ENCODE data around the gene JAK3. TPM values are rescaled to one million over a fixed set of nuclear protein-coding genes. Genes with fewer than 3 reads are reported as not detected.
"Not testable (repeated sequence)": the region's sequence is repeated elsewhere in the genome, so short reads cannot be mapped to it uniquely, and the experiment has no call there.

The JAK3 gene
- polyA plus RNA-seq, 2 donors: 1.5 to 2.5 TPM

GRCh38 chr19:17783721-17784120 lies 64.1 kb downstream of the JAK3 start:
- H3K4me3 ChIP-seq (ENCODE audit: low read depth in 1 of 2, low read length in 2 of 2): not testable (repeated sequence)
- 68 to 71% methylated on average over 5 of the region's 5 CpGs for WGBS, 2 donors

GRCh38 chr19:17780781-17781180 lies 67.0 kb downstream of the JAK3 start:
- H3K36me3 ChIP-seq (ENCODE audit: control insufficient read depth in 2 of 2, insufficient read depth in 2 of 2, low read length in 1 of 2): no peaks in the 10 kb centered on the region
- H3K27ac ChIP-seq (ENCODE audit: low read depth in 2 of 2, low read length in 1 of 2): no peak overlapping the region
- peaks cover 0 to 3% of the 10 kb centered on the region in 2 donors for H3K4me1 ChIP-seq (ENCODE audit: control insufficient read depth in 2 of 2, insufficient read depth in 2 of 2, low read length in 1 of 2)
- WGBS, 2 donors: 87 to 90% methylated on average over 2 of the region's 2 CpGs
- no peaks in the 10 kb centered on the region for H3K9me3 ChIP-seq (ENCODE audit: control insufficient read depth in 2 of 2, insufficient read depth in 1 of 2, low read depth in 1 of 2, low read length in 1 of 2)
- no peak overlapping the region for H3K4me3 ChIP-seq (ENCODE audit: low read depth in 1 of 2, low read length in 2 of 2)
- H3K27me3 ChIP-seq (ENCODE audit: control insufficient read depth in 1 of 2, insufficient read depth in 2 of 2, low read length in 2 of 2): no peaks in the 10 kb centered on the region

More at GRCh38 chr19:17783721-17784120, 64.1 kb downstream of the JAK3 start:
- H3K36me3 ChIP-seq (ENCODE audit: control insufficient read depth in 2 of 2, insufficient read depth in 2 of 2, low read length in 1 of 2); H3K9me3 ChIP-seq (ENCODE audit: control insufficient read depth in 2 of 2, insufficient read depth in 1 of 2, low read depth in 1 of 2, low read length in 1 of 2); H3K27ac ChIP-seq (ENCODE audit: low read depth in 2 of 2, low read length in 1 of 2); H3K4me1 ChIP-seq (ENCODE audit: control insufficient read depth in 2 of 2, insufficient read depth in 2 of 2, low read length in 1 of 2); H3K27me3 ChIP-seq (ENCODE audit: control insufficient read depth in 1 of 2, insufficient read depth in 2 of 2, low read length in 2 of 2): not testable (repeated sequence)

DNA sequence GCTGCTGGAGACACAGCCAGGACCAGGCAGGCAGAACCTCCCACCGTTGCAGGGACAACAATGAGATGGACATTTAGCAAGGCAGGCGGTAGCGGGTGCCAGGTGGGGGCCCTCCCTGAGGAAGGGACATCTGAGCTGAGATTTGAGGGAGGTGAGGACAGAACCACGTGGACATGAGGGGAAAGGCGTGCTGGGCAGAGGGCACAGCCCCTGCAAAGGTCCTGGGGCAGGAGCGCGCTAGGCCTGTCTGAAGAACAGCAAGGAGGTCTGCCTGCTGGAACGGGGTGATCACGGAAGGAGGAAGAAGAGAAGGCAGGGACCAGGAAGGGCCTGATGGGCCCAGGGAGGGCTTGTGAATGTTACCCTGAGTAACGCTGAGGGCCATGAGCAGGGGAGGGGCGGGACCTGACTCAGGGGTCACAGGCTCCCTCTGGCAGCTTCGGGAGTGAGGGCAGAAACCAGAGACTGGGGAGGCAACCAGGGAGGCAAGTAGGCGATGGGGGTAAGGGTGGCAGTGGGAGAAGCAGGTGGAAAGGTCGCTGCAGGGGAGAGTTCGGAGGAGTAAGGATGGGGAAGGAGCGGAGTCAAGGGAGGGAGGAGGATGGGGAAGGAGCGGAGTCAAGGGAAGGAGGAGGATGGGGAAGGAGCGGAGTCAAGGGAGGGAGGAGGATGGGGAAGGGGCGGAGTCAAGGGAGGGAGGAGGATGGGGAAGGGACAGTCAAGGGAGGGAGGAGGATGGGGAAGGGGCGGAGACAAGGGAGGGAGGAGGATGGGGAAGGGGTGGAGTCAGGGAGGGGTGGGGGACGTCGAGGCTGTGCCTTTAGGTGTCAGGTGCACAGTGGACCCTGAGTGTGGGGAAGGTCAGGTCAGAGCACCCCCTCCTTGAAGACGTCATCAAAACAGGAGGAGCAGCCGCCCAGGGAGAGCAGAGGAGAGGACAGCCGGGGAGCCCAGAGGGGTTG lies 68.5 kb downstream of the JAK3 start:
- Histone ChIP-seq H3K36me3 (ENCODE audit: control insufficient read depth in 2 of 2, insufficient read depth in 2 of 2, low read length in 1 of 2) (no peaks in the 10 kb centered on the region), H3K9me3 (ENCODE audit: control insufficient read depth in 2 of 2, insufficient read depth in 1 of 2, low read depth in 1 of 2, low read length in 1 of 2) (no peaks in the 10 kb centered on the region), H3K4me3 (ENCODE audit: low read depth in 1 of 2, low read length in 2 of 2) (no peak overlapping the region), H3K27ac (ENCODE audit: low read depth in 2 of 2, low read length in 1 of 2) (no peak overlapping the region), H3K4me1 (ENCODE audit: control insufficient read depth in 2 of 2, insufficient read depth in 2 of 2, low read length in 1 of 2) (peaks cover 0 to 3% of the 10 kb centered on the region in 2 donors), H3K27me3 (ENCODE audit: control insufficient read depth in 1 of 2, insufficient read depth in 2 of 2, low read length in 2 of 2) (no peaks in the 10 kb centered on the region)
- WGBS, 2 donors: 24 to 25% methylated on average over 22 to 25 of the region's 25 CpGs

GRCh38 chr19:17778251-17778967 lies 69.4 kb downstream of the JAK3 start:
- H3K36me3 ChIP-seq (ENCODE audit: control insufficient read depth in 2 of 2, insufficient read depth in 2 of 2, low read length in 1 of 2): no peaks in the 10 kb centered on the region
- 14% methylated on average over 34 to 37 of the region's 37 CpGs for WGBS, 2 donors
- H3K27ac ChIP-seq (ENCODE audit: low read depth in 2 of 2, low read length in 1 of 2): no peak overlapping the region
- H3K27me3 ChIP-seq (ENCODE audit: control insufficient read depth in 1 of 2, insufficient read depth in 2 of 2, low read length in 2 of 2): no peaks in the 10 kb centered on the region
- H3K4me1 ChIP-seq (ENCODE audit: control insufficient read depth in 2 of 2, insufficient read depth in 2 of 2, low read length in 1 of 2): peaks cover 0 to 3% of the 10 kb centered on the region in 2 donors
- H3K9me3 ChIP-seq (ENCODE audit: control insufficient read depth in 2 of 2, insufficient read depth in 1 of 2, low read depth in 1 of 2, low read length in 1 of 2): no peaks in the 10 kb centered on the region
- no peak overlapping the region for H3K4me3 ChIP-seq (ENCODE audit: low read depth in 1 of 2, low read length in 2 of 2)

DNA sequence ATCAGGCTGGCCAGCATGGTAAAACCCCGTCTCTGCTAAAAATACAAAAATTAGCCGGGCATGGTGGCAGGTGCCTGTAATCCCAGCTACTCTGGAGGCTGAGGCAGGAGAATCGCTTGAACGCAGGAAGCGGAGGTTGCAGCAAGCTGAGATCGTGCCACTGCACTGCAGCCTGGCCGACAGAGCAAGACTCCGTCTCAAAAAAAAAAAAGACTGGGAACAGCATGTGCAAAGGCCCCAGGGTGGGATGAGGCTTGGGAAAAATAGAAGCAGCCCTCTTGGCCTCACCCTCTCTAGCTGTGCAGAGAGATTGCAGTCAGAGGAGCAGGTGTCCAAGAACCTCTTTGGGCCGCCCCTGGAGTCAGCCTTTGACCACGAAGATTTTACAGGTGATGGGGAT lies 69.9 kb downstream of the JAK3 start:
- H3K36me3 ChIP-seq (ENCODE audit: control insufficient read depth in 2 of 2, insufficient read depth in 2 of 2, low read length in 1 of 2); H3K9me3 ChIP-seq (ENCODE audit: control insufficient read depth in 2 of 2, insufficient read depth in 1 of 2, low read depth in 1 of 2, low read length in 1 of 2); H3K4me3 ChIP-seq (ENCODE audit: low read depth in 1 of 2, low read length in 2 of 2); H3K27me3 ChIP-seq (ENCODE audit: control insufficient read depth in 1 of 2, insufficient read depth in 2 of 2, low read length in 2 of 2); H3K4me1 ChIP-seq (ENCODE audit: control insufficient read depth in 2 of 2, insufficient read depth in 2 of 2, low read length in 1 of 2); H3K27ac ChIP-seq (ENCODE audit: low read depth in 2 of 2, low read length in 1 of 2): not testable (repeated sequence)
- 79 to 80% methylated on average over 10 of the region's 10 CpGs for WGBS, 2 donors

DNA sequence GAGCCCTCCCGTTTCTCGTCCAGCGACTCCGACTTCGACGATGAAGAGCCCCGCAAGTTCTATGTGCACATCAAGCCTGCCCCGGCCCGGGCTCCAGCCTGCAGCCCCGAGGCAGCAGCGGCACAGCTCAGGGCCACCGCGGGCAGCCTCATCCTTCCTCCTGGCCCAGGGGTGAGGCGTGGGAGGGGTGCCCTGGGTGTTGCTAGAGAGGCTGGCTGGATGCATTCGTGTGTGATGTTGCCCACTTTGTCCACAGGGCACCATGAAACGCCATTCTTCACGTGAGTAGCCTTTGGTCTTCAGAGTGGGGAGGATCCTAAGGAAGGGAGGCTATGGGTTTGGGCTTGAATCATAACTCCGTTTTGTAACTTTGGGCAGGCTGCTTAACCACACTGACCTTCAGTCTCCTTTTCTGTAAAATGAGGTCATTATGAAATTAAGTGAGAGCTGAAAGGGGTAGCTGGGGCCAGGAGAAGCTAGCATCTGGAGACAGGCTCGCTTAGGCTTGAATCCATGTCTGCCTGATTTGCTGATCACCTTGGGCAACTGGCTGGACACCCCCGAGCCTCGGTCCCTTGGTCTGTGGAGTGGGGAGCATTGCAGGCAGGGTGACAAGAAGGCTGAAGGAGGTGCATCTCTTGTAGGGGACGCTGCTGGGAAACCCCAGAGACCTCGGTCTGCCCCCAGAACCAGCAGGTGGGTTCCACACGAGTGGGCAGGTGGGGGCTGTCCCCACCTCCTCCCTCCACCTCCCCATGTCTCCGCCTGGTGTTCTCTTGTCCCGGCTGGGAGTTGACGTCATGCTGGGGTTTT lies 71.6 kb downstream of the JAK3 start:
- no peaks in the 10 kb centered on the region for H3K9me3 ChIP-seq (ENCODE audit: control insufficient read depth in 2 of 2, insufficient read depth in 1 of 2, low read depth in 1 of 2, low read length in 1 of 2)
- 61 to 62% methylated on average over 27 of the region's 27 CpGs for WGBS, 2 donors
- no peak overlapping the region for H3K4me3 ChIP-seq (ENCODE audit: low read depth in 1 of 2, low read length in 2 of 2)
- no peak overlapping the region for H3K27ac ChIP-seq (ENCODE audit: low read depth in 2 of 2, low read length in 1 of 2)
- H3K36me3 ChIP-seq (ENCODE audit: control insufficient read depth in 2 of 2, insufficient read depth in 2 of 2, low read length in 1 of 2): no peaks in the 10 kb centered on the region
- peaks cover 0 to 3% of the 10 kb centered on the region in 2 donors for H3K4me1 ChIP-seq (ENCODE audit: control insufficient read depth in 2 of 2, insufficient read depth in 2 of 2, low read length in 1 of 2)
- no peaks in the 10 kb centered on the region for H3K27me3 ChIP-seq (ENCODE audit: control insufficient read depth in 1 of 2, insufficient read depth in 2 of 2, low read length in 2 of 2)

DNA sequence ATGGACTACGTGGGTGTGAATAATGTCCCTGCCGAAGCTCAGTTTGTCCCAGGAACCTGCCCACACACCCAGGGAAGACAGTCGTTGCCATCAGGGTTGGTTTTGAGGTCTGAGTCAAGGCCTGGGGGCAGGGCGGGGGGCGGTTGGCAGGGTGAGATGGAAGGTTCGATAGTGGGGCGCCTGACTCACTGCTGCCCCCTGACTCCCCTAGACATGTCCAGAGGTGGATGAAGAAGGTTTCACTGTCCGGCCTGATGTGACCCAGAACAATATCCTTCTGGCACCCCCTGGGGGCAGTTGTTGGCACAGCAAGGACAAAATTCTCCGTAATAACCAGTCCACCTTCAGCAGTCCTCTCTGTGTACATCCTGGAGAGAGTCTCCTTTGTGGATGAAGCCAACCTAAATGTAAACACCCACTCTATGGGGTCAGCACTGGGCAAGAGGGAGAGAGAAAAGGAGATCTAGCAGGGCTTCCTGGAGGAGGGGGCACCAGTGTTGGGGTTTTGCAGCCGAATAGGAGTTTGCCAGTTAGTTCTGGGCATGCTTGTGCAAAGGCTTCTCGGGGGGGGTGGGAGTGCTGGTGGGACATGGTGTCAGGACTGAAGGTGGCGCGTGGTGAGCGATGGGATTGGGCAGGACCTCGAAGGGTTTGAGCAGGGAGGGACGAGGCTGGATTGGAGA lies 72.4 kb downstream of the JAK3 start:
- WGBS, 2 donors: 63 to 72% methylated on average over 16 of the region's 16 CpGs
- Histone ChIP-seq H3K4me3 (ENCODE audit: low read depth in 1 of 2, low read length in 2 of 2) (no peak overlapping the region), H3K9me3 (ENCODE audit: control insufficient read depth in 2 of 2, insufficient read depth in 1 of 2, low read depth in 1 of 2, low read length in 1 of 2) (no peaks in the 10 kb centered on the region), H3K27me3 (ENCODE audit: control insufficient read depth in 1 of 2, insufficient read depth in 2 of 2, low read length in 2 of 2) (no peaks in the 10 kb centered on the region), H3K4me1 (ENCODE audit: control insufficient read depth in 2 of 2, insufficient read depth in 2 of 2, low read length in 1 of 2) (peaks cover 0 to 3% of the 10 kb centered on the region in 2 donors), H3K27ac (ENCODE audit: low read depth in 2 of 2, low read length in 1 of 2) (no peak overlapping the region), H3K36me3 (ENCODE audit: control insufficient read depth in 2 of 2, insufficient read depth in 2 of 2, low read length in 1 of 2) (no peaks in the 10 kb centered on the region)
